ENCODE results near the gene ELP1.
"Not testable (repeated sequence)": the region's sequence is repeated elsewhere in the genome, so short reads cannot be mapped to it uniquely, and the experiment has no call there.

Gene ELP1

GRCh38 chr9:108972186-108972585 is 38.3 kb upstream of the ELP1 start:
- no peaks in the 10 kb centered on the region for H3K27me3 ChIP-seq (ENCODE audit: insufficient read depth, low read depth, severe bottlenecking)
- H3K36me3 ChIP-seq: peaks cover 38% of the 10 kb centered on the region
- peak overlapping the region; percentile 75 for H3K27ac ChIP-seq
- H3K9me3 ChIP-seq (ENCODE audit: severe bottlenecking): peaks cover 4% of the 10 kb centered on the region
- DNase-seq: peak; percentile 41
- H3K4me3 ChIP-seq (ENCODE audit: low read depth, low read length): peak overlapping the region; percentile 25
- no peak for TF ChIP-seq CTCF (IDR thresholded peaks at IDR 0.05; ENCODE audit: low read depth, low read length)

- peak overlapping the region; percentile 75 for H3K27ac ChIP-seq
- H3K4me3 ChIP-seq (ENCODE audit: low read depth, low read length): not testable (repeated sequence)
- peaks cover 41% of the 10 kb centered on the region for H3K36me3 ChIP-seq
Measured at GRCh38 chr9:108971392-108971791, 37.5 kb upstream of the ELP1 start.

GRCh38 chr9:108967916-108968315 is 34.0 kb upstream of the ELP1 start:
- no peak for DNase-seq
- peaks cover 4% of the 10 kb centered on the region for H3K9me3 ChIP-seq (ENCODE audit: severe bottlenecking)
- peak overlapping the region; percentile 79 for H3K27ac ChIP-seq
- no peak for TF ChIP-seq CTCF (IDR thresholded peaks at IDR 0.05; ENCODE audit: low read depth, low read length)
- no peaks in the 10 kb centered on the region for H3K27me3 ChIP-seq (ENCODE audit: insufficient read depth, low read depth, severe bottlenecking)
- H3K36me3 ChIP-seq: peaks cover 61% of the 10 kb centered on the region
- no peak overlapping the region for H3K4me3 ChIP-seq (ENCODE audit: low read depth, low read length)

More at GRCh38 chr9:108971392-108971791, 37.5 kb upstream of the ELP1 start:
- H3K27me3 ChIP-seq (ENCODE audit: insufficient read depth, low read depth, severe bottlenecking); DNase-seq; H3K9me3 ChIP-seq (ENCODE audit: severe bottlenecking): not testable (repeated sequence)

GRCh38 chr9:108963459-108964143 is 29.7 kb upstream of the ELP1 start:
- no peak overlapping the region for H3K27ac ChIP-seq
- no peaks in the 10 kb centered on the region for H3K27me3 ChIP-seq (ENCODE audit: insufficient read depth, low read depth, severe bottlenecking)
- H3K36me3 ChIP-seq: peaks cover 70% of the 10 kb centered on the region
- DNase-seq: no peak
- no peaks in the 10 kb centered on the region for H3K9me3 ChIP-seq (ENCODE audit: severe bottlenecking)
- TF ChIP-seq CTCF (IDR thresholded peaks at IDR 0.05; ENCODE audit: low read depth, low read length): no peak
- H3K4me3 ChIP-seq (ENCODE audit: low read depth, low read length): no peak overlapping the region

GRCh38 chr9:108961151-108961550 is 27.2 kb upstream of the ELP1 start:
- Histone ChIP-seq H3K36me3 (peaks cover 66% of the 10 kb centered on the region), H3K4me3 (ENCODE audit: low read depth, low read length) (no peak overlapping the region), H3K9me3 (ENCODE audit: severe bottlenecking) (no peaks in the 10 kb centered on the region), H3K27ac (no peak overlapping the region), H3K27me3 (ENCODE audit: insufficient read depth, low read depth, severe bottlenecking) (no peaks in the 10 kb centered on the region)
- no peak for DNase-seq
- no peak for TF ChIP-seq CTCF (IDR thresholded peaks at IDR 0.05; ENCODE audit: low read depth, low read length)

GRCh38 chr9:108960331-108960730 is 26.4 kb upstream of the ELP1 start:
- Histone ChIP-seq H3K36me3 (peaks cover 60% of the 10 kb centered on the region), H3K27me3 (ENCODE audit: insufficient read depth, low read depth, severe bottlenecking) (no peaks in the 10 kb centered on the region), H3K4me3 (ENCODE audit: low read depth, low read length) (no peak overlapping the region), H3K27ac (no peak overlapping the region), H3K9me3 (ENCODE audit: severe bottlenecking) (no peaks in the 10 kb centered on the region)
- no peak for TF ChIP-seq CTCF (IDR thresholded peaks at IDR 0.05; ENCODE audit: low read depth, low read length)
- no peak for DNase-seq

All from WERI-Rb-1 (cell line).